GM21786 (cell line): ENCODE results near the gene MAP3K5.
A peak's percentile ranks its signal among the peaks of the same experiment; 100 is the strongest.
"Not testable (repeated sequence)": the region's sequence is repeated elsewhere in the genome, so short reads cannot be mapped to it uniquely, and the experiment has no call there.

ENCODE experiments used
- ATAC-seq: cut with Tn5 transposase; IDR thresholded peaks from one replicate; pipeline ENCODE4 v1.9.1; 2021; ENCODE audit not compliant: unreplicated experiment

Gene MAP3K5

DNA sequence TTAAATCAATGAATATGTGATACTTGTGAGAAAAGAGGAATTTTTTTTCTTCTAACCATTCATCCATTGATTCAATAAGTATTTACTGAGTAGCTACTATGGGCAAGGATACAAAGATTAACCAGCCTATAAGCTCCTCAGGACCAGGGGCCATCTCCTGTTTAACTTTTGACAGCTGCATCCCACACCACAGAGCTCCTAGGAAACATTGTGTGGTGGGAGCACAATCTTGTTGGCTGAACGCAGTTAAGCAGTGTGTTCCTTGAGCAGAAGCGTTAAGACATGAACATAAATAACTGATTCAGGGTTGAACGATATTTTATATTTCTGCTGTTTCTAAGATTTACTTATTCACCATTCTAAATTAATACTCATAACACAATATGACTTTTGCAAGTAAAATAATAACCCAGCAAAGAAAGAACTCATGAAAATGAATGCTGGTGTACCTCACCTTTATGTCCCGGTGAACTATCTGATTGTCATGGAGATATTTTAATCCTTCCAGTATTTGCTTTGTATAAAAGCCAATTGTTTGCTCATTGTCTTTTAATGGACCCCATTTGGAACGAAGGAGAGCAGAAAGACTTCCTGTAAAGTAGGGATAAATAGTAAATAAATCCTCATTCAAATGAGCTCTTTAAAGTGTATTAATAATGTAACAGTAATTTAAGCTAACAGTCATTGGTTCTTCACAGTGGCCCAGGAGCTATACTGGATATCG lies 179.4 kb downstream of the MAP3K5 start:
- ATAC-seq = no peak

DNA sequence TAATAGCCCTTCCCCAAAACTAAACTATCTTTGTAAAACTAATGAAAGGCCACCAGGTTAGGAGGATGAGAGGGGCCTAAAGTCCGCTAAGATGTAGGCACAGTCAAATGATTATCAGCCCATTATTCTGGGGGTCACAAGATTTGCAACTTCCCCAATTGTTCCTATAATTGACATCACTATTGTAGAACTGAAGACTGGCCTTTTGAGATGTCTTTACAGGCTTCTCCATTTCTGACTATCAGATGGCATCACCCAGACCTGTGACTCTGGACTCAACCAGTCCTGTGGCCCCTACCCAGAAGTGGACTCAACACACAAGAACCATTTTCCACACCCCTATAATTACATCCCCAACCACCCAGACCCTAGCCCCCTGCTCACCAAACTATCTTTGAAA lies 180.5 kb downstream of the MAP3K5 start:
- no peak for ATAC-seq

DNA sequence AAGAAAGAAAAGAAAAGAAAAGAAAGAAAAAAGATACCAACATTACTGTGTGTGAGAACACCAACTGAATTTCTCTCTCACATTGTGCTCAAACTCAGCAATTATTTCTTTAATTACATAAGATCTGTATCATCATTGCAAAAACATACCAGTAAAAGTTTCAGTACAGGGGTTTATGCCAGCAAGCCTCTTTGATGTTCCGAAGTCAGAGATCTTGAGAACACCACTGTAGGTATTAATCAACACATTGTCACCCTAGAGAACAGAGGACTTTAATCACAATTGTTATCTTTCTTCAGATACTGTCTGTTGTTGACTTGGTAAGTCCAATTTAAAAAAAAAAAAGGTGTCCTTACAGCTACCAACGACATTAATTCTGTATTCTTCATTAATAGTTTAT lies 181.1 kb downstream of the MAP3K5 start:
- ATAC-seq = no peak

DNA sequence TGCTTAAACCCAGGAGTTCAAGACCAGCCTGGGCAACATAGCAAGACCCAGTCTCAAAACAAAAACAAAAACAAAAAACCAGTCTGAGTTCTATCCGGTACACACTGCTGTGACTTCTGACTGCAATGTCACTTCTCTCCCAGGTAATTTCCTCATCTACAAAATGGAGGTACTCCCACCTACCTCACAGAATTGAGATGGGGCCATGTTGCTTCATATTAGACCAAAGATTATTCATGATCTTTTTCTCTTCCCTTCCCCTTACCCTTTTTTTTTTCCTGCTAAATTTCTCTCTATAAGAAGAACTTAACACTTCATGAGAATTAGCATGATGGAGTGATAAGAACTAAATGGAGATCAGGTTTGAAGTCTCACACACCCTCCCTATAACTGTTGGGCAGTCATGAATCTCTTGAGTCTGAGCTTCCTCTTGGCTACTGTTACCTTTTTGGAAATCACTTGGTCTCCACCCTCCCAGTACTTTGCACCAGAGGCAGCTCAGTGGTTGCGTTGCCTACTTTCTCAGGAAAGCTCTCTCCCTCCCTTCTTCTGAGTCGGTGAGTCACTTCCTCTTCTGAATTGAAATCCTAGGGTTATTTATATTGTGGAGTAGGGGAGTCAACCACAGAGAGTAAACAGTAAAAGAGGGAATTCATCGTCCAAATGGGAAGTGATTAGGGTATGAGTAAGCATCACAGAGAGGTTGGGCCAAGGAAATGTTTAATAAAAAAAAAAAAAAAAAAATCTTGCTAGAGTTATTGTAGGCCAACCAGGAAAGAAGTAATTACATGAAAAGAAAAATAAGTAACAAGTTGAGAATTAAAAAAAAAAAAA lies 182.2 kb downstream of the MAP3K5 start:
- no peak for ATAC-seq

DNA sequence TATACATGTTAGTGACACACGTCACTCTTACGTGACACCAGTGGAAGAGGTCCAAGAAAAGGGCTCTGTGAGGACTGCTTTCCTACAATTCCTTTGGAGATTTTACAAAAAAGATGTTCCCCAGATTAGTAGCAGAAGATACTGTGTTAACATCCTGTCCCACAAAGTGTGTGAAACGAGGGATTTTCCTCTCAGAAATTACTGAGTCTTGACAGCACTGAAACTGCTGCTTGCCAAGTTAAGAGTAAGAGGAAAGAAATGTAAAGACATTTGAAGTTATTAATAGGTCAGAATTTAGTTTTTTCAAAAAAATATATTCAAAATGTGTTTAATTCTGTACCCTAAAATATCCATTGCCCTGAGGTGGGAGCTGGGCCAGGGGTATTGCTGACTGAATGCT lies 183.3 kb downstream of the MAP3K5 start:
- no peak for ATAC-seq

DNA sequence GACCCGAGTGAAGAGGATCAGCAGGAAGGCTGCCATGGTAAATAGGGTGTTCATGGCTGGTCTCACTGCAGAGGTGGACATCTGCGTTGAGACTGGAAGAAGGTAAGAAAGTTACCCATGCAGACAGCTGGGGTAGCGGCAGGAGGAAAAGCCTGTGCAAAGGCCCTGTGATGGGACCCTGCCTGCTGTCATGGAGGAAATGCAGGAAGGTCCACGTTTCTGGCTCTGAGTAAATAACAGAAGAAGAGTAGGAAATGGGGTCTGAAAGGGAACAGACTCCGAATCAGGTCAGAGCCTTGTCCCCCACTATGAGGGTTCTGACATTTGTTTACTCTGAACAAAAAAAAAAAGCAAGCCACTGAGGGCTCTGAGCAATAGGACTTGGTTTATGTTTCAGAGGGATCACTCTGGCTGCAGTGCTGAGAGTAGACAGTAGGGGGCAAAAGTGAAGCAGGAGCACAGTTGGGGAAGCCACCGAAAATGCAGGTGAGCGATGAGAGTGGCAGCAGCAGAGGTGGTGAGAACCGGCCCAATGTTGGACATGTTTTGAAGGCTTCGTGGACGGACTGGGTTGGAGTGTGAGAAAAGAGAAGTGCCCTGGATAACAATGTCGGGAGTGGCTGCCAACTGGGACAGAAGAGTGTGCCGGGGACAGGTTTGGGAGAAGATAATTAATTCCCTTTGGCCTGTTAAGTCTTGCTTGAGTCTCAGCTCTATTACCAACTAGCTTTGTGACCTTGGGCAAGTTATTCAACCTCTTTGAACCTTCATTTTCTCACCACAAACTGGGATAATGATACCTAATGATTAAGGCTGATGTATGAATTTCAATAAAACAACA lies 184.1 kb downstream of the MAP3K5 start:
- ATAC-seq = peak; percentile 93

DNA sequence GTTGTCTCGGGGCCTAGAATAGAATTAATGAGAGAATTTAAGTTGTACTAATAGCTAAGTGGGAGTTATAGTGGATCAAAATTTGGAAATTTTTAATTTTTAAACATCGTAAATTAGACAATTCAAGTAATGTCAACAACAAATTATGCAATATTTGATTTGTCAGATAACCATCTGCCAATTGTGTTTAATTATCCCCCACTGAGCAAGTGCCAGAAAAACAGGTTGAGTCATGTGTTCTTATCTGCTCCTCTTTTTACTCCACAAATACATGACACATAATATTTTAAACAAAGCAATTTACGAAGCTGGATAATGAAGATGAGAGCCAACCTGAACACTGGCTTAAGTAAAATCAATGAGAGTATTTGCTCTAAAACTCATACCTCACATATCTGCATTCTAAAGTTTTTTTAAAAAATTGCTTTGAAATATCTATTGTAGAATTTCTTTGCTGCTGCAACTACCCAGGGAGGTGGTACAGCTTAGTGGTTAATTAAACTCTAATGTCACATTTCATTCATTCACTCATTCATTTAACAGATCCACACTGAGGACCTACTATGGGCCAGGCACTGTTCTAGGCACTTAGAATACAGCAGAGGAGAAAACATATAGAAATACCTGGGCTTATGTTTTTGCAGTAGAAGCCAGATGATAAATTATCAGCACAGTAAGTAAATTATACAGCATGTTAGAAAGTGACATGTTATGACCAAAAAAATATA lies 184.9 kb downstream of the MAP3K5 start:
- ATAC-seq = no peak

DNA sequence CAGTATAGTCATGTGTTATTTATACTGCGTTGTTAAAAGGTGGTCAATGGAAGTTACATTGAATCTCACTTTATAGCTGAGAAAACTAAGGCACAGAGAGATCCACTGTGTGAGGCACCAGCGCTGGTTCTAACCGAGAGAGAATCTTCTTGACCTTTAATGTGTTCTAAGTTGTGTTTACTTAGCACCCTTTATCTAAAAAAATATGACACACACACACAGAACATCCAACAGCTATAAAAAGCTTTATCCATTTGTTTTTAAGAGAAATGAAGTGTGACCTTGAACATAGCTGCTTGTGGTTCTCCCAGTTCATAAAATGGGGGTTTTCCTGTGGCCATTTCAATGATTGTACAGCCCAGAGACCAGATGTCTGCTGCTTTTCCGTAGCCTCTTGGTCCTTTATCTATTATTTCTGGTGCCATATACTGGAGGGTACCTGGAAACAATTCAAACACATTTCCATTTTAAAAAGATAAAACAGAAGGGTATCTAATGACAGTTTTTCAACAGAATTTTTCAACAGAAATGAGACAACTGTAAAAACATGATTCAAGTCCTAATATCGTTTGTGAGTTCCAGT lies 187.3 kb downstream of the MAP3K5 start:
- no peak for ATAC-seq

DNA sequence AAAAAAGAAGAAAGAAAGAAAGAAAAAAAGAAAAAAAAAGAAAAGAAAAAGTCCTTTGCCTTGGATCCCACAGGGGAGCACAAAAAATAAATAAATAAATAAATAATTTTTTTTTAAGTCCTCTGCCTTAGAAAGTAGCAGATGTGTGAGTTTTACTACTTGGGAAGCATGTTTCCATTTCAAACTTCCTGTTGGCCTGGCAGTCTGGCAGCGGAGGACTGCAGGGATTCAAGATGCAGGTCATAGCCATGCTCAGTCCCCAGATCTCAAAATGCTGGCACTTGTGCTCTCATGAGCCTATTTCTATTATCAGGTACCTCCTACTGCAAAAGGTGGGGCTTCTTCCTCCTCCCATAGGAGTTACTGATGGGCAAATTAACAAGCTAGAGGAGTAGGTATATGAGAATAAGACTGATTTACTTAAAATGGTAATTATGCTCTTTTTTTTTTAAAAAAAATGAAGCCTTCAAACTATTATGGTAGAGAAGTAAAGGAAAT lies 187.9 kb downstream of the MAP3K5 start:
- ATAC-seq = no peak

DNA sequence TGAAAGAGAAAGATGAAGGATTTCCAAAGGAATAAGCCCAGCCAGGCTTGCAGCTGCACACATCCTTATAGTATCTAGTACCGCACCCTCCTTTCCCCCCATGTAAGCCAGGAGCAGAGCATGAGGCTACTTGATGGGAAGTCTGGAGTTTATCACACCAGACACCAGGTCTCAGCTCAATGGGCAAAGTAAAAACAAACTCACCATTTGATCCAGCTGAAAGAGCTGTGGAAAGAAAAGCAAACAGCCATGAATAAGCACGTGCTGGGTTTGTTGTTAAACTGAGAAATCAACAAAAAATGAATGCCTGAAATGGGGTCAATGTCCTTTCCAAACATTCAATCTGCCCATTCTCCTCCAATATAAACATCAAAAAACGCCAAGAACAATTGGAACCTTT lies 191.5 kb downstream of the MAP3K5 start:
- no peak for ATAC-seq

DNA sequence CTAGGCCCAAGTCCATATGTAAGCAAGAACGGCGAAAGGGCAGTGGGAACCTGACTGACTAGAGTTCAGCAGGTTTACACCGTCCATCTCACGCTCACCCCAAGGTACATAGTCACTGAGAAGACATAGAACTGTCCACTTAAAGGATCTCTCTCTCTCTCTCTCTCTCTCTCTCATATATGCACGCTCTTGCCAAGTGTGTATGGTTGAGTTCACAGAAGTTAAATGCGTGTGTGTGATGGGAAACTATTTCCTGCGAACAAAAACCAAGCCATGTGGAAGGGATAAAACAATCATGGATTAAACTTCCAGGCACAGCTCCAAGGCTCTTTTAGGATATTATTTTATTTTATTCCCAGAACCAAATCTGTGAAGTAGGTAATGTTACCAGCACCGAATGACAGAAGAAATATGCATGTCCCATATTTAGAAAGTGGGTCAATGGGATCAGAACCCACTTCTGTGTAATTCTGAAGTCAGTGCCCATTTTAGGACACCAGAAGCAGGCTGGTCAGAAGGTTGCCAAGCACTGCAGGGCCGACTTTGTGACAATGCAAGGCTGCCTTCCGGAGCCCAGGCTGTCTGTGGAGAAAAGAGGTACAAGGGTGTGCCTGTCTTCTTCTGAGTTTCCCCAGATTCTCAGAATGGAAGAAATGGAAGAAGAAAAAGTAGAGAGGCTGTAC lies 192.8 kb downstream of the MAP3K5 start:
- no peak for ATAC-seq

DNA sequence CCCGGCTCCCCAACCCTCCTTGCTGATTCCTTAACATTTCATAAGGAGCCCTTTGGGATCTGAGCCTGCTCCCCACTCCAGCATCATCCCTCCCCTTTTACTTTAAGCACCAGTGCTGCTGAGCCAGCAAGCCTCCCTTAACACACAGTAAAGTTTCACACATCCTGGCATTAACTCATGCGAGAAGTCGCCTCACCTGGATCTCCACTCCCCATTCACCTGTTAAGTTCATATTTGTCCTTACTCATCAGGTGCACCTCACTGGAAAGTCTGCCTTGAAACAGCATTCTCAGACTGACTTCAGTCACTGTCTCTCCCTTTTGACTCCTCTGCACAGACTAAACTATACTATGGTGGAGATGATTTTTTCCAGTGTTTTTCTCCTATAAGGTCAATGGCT lies 194.2 kb downstream of the MAP3K5 start:
- ATAC-seq = no peak

DNA sequence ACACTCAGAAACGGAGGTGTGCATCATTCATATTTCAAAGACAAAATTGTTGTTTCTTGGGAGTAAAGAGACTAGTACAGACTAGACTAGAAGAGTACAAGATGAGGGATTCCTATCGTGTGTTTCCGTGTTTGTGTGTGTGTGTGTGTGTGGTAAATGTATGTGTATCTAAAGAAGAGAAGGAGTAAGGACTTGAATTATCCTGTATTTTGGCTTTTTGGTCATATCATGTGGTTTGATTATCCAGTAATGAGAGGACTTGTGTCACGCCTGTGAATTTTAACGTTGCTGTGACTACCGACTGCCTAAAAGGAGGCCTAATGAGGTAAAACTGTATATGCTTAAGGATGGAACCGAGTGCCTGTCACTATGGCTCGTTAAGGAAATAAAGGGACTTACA lies 197.6 kb downstream of the MAP3K5 start:
- ATAC-seq = no peak

DNA sequence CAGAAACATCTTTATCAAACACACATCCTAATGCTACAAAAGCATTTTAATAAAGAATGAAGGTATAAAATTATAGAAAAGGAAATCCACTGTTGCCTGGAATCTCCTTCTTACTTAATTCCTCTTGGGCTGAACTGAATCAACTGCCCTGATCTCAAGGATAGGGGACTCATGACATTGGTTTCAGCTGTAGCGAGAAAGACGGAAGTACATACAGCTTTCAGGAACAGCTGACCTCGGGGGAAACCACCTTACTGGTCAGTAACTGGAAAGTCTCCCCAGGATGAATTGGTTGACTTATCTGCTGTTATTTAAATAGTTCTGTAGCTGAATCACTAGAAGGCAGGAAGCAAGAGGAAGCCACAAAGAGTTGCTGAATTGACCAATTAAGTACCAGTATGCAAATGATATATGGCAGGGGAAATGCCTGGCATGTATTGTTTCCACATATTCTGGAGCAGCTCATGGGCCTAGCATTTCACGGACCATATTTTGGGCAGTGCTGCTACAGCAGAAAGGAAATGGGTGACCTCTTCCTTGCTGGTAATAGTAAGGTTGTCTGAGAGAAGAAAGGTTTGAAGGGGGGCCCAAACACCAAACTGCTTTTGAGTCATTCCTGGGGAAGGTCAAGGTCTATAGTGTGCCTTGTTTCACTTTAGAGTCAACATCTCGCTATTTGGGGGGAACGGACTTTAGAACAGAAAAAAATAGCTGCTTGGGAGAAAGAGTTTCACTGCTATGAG lies 198.4 kb downstream of the MAP3K5 start:
- peak; percentile 97 for ATAC-seq

DNA sequence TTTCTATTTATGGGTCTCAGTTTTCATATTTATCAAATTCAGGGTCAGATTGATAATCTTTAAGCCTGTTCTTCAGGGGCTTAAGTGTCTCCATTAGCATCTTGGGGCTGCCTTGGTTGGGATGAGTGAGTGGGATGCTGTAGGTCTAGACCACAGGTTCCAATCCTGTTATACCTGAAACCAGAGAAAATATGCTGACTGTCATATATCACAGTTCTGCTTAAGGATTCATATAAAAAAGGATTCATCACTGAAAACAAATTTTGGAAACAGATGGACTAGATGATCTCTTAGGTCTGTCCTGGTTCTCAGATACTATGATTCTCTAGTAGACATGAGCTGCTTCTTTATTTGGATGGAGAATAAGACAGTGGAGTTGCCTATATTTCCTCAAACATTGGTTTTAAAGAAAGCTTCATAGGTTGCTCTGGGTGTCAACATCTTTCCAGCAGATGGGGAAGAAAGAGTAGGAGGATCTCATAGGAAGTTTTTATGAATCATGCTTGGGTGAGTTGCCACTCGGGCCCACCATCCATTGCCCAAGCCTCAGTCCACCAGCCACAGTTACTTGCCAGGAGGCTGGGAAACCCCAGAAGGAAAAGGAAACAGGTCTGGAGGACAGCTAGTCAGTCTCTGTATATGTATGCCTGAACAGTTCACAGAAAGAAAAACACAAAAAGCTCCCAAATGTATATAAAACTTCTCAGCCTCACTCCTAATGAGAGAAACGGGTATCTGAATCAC lies 199.2 kb downstream of the MAP3K5 start:
- ATAC-seq = no peak

DNA sequence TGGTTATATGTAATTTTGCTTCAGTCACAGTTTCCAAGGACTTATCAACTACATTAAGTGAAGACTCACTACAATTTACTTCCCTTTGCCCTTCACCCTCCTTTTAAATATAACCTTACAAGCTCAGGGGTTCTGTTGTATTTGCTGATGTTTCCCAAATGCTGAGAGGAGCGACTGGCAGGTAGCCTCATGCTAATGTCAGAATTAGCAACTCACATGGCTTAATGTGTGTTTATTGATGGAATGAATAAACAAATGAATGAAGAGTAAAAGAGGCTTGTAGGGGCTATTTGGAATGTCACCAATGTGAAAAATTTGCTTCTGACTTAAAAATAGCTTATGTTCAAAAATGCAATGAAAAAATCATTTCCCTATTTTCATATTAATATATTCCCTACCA lies 200.7 kb downstream of the MAP3K5 start:
- ATAC-seq = no peak

DNA sequence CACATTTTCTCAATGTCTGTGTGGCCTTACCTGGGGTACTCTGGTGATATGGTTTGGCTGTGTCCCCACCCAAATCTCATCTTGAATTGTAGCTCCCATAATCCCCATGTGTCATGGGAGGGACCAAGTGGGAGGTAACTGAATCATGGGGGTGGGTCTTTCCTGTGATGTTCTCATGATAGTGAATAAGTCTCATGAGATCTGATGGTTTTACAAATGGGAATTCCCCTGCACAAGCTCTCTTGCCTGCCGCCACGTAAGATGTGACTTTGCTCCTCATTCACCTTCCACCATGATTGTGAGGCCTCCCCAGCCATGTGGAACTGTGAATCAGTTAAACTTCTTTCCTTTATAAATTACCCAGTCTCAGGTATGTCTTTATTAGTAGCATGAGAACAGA lies 201.4 kb downstream of the MAP3K5 start:
- ATAC-seq = not testable (repeated sequence)

DNA sequence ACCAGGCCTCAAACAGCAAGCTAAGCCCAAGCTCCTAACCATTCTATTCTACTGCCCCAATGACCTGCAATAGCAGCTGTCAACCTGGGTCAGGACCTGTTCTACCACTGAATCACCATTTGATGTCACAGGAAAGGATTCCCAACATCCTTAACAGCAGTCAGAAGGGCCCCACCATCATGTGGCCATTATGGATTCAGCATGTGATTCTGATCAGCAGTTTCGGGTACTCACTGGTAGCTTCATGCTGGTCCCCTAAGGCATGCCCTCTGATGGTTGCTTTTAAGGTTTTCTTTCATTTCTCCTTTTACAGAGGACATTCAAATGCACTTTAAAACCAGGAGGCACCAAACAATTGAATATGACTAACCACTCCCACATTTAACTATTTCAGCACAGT lies 204.8 kb downstream of the MAP3K5 start:
- peak; percentile 62 for ATAC-seq
